NCI-H510A treated with DMSO at 0.1 percent for 48 hours (cell line): ENCODE data around the gene DUOXA1.
"Not testable (repeated sequence)": the region's sequence is repeated elsewhere in the genome, so short reads cannot be mapped to it uniquely, and the experiment has no call there.

Experiments used
- DNase-seq: peaks from one replicate; lab custom pipeline; 2025; lab: John Stamatoyannopoulos, UW

DUOXA1 gene

GRCh38 chr15:45089712-45090373 is 39.8 kb downstream of the DUOXA1 start:
- no peak for DNase-seq

- no peak for DNase-seq
Measured at GRCh38 chr15:45088801-45089711, 40.6 kb downstream of the DUOXA1 start.

- no peak for DNase-seq
Measured at GRCh38 chr15:45087513-45087912, 42.2 kb downstream of the DUOXA1 start.

- DNase-seq, result no peak
Measured at GRCh38 chr15:45084163-45084562, 45.5 kb downstream of the DUOXA1 start.

- no peak for DNase-seq
Measured at GRCh38 chr15:45083223-45083622, 46.5 kb downstream of the DUOXA1 start.

GRCh38 chr15:45082412-45082811 is 47.3 kb downstream of the DUOXA1 start:
- DNase-seq, result not testable (repeated sequence)

- not testable (repeated sequence) for DNase-seq
Measured at GRCh38 chr15:45080593-45080992, 49.1 kb downstream of the DUOXA1 start.

- not testable (repeated sequence) for DNase-seq
Measured at GRCh38 chr15:45079628-45080246, 49.9 kb downstream of the DUOXA1 start.

GRCh38 chr15:45079201-45079600 is 50.5 kb downstream of the DUOXA1 start:
- not testable (repeated sequence) for DNase-seq

GRCh38 chr15:45077391-45077790 is 52.3 kb downstream of the DUOXA1 start:
- not testable (repeated sequence) for DNase-seq

- DNase-seq, result not testable (repeated sequence)
Measured at GRCh38 chr15:45075440-45076320, 54.0 kb downstream of the DUOXA1 start.

- DNase-seq, result not testable (repeated sequence)
Measured at GRCh38 chr15:45073602-45074001, 56.1 kb downstream of the DUOXA1 start.

- not testable (repeated sequence) for DNase-seq
Measured at GRCh38 chr15:45069942-45070360, 59.7 kb downstream of the DUOXA1 start.
